ENCODE data around the gene DNAJB6.

DNAJB6 gene

GRCh38 chr7:157413881-157414701 lies 77.3 kb downstream of the DNAJB6 start:
- TF ChIP-seq FOXP2 (optimal IDR thresholded peaks at IDR 0.05; ENCODE audit: borderline replicate concordance, extremely low read depth, extremely low read length, insufficient read depth) (no peak), POLR2AphosphoS5 (IDR thresholded peaks at IDR 0.05; ENCODE audit: low read depth, low read length) (no peak), SIN3A (IDR thresholded peaks at IDR 0.05; ENCODE audit: borderline replicate concordance, insufficient read depth, low read length) (no peak), TAF1 (IDR thresholded peaks at IDR 0.05; ENCODE audit: borderline replicate concordance, insufficient read depth, low read length) (no peak)
- TF ChIP-seq, protein P1, sequence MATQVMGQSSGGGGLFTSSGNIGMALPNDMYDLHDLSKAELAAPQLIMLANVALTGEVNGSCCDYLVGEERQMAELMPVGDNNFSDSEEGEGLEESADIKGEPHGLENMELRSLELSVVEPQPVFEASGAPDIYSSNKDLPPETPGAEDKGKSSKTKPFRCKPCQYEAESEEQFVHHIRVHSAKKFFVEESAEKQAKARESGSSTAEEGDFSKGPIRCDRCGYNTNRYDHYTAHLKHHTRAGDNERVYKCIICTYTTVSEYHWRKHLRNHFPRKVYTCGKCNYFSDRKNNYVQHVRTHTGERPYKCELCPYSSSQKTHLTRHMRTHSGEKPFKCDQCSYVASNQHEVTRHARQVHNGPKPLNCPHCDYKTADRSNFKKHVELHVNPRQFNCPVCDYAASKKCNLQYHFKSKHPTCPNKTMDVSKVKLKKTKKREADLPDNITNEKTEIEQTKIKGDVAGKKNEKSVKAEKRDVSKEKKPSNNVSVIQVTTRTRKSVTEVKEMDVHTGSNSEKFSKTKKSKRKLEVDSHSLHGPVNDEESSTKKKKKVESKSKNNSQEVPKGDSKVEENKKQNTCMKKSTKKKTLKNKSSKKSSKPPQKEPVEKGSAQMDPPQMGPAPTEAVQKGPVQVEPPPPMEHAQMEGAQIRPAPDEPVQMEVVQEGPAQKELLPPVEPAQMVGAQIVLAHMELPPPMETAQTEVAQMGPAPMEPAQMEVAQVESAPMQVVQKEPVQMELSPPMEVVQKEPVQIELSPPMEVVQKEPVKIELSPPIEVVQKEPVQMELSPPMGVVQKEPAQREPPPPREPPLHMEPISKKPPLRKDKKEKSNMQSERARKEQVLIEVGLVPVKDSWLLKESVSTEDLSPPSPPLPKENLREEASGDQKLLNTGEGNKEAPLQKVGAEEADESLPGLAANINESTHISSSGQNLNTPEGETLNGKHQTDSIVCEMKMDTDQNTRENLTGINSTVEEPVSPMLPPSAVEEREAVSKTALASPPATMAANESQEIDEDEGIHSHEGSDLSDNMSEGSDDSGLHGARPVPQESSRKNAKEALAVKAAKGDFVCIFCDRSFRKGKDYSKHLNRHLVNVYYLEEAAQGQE (IDR thresholded peaks at IDR 0.05; ENCODE audit: insufficient read depth in 1 of 2, low read depth in 2 of 2, low read length in 2 of 2), result no peak

DNA sequence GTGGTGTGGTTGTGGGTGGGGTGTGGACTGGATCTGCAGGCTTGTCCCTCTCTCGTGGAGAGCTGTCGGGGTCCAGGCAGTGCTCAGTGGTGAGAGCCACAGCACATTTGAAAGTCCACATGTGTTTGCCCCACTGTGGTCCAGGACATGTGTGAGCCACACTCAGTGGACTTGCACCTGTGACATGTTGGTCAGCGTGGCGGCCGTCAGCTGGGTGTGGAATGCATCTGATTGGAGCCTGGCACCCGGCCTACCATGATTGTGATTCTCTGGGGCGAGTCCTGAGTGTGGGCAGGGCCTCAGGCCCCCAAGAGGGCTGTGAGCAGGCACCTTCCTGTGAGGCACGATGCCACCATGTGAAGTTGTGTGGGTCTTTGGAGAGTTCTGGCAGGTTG lies 77.9 kb downstream of the DNAJB6 start:
- TF ChIP-seq, protein P1 (IDR thresholded peaks at IDR 0.05; ENCODE audit: insufficient read depth in 1 of 2, low read depth in 2 of 2, low read length in 2 of 2), result no peak
- TF ChIP-seq SIN3A (IDR thresholded peaks at IDR 0.05; ENCODE audit: borderline replicate concordance, insufficient read depth, low read length), result no peak
- TF ChIP-seq FOXP2 (optimal IDR thresholded peaks at IDR 0.05; ENCODE audit: borderline replicate concordance, extremely low read depth, extremely low read length, insufficient read depth), result no peak
- TF ChIP-seq POLR2AphosphoS5 (IDR thresholded peaks at IDR 0.05; ENCODE audit: low read depth, low read length), result no peak
- no peak for TF ChIP-seq TAF1 (IDR thresholded peaks at IDR 0.05; ENCODE audit: borderline replicate concordance, insufficient read depth, low read length)

GRCh38 chr7:157415486-157415885 lies 78.7 kb downstream of the DNAJB6 start:
- TF ChIP-seq SIN3A (IDR thresholded peaks at IDR 0.05; ENCODE audit: borderline replicate concordance, insufficient read depth, low read length) (no peak), FOXP2 (optimal IDR thresholded peaks at IDR 0.05; ENCODE audit: borderline replicate concordance, extremely low read depth, extremely low read length, insufficient read depth) (no peak), POLR2AphosphoS5 (IDR thresholded peaks at IDR 0.05; ENCODE audit: low read depth, low read length) (no peak), TAF1 (IDR thresholded peaks at IDR 0.05; ENCODE audit: borderline replicate concordance, insufficient read depth, low read length) (no peak)
- TF ChIP-seq, protein P1 (IDR thresholded peaks at IDR 0.05; ENCODE audit: insufficient read depth in 1 of 2, low read depth in 2 of 2, low read length in 2 of 2), result no peak

GRCh38 chr7:157416011-157416410 lies 79.2 kb downstream of the DNAJB6 start:
- no peak for TF ChIP-seq SIN3A (IDR thresholded peaks at IDR 0.05; ENCODE audit: borderline replicate concordance, insufficient read depth, low read length)
- TF ChIP-seq TAF1 (IDR thresholded peaks at IDR 0.05; ENCODE audit: borderline replicate concordance, insufficient read depth, low read length), result no peak
- TF ChIP-seq, protein P1 (IDR thresholded peaks at IDR 0.05; ENCODE audit: insufficient read depth in 1 of 2, low read depth in 2 of 2, low read length in 2 of 2), result no peak
